AG04450 (cell line): Measurements from ENCODE around the gene KIF4B. TPM values are rescaled to one million over a fixed set of nuclear protein-coding genes. Genes with fewer than 3 reads are reported as not detected.

Experiments
- CTCF ChIA-PET: fragments of 300-600, 350-600 bp; formaldehyde crosslinking; extraction: SDS; loops from one replicate; lab custom pipeline; 2022; ENCODE audit warnings: antibody characterized with exemption, inconsistent platforms; lab: Charles Lee
- POLR2A ChIA-PET: fragments of 350-600 bp; formaldehyde crosslinking; extraction: SDS; loops from one replicate; lab custom pipeline; 2021; ENCODE audit warnings: antibody characterized with exemption, inconsistent platforms; lab: Yijun Ruan, JAX
- DNase-seq: peaks from one replicate; pipeline ENCODE4 v3.0.0-alpha.2; 2011; ENCODE audit warnings: low read depth, low spot score
- H3K27ac ChIP-seq: one replicate; pipeline ENCODE4 v1.5.1; 2012; ENCODE audit warnings: low read depth, low read length, control low read depth
- H3K27me3 ChIP-seq: one replicate; pipeline ENCODE4 v1.6.0; 2012; ENCODE audit warnings: low read length; ENCODE audit not compliant: control insufficient read depth, insufficient read depth
- H3K4me3 ChIP-seq: 2 replicates; pipeline ENCODE4 v1.5.1; 2011; ENCODE audit warnings: mild to moderate bottlenecking, low read depth, low read length, control low read depth
- H3K9me3 ChIP-seq: 2 replicates; pipeline ENCODE4 v1.5.1; 2012; ENCODE audit warnings: low read length; ENCODE audit not compliant: control insufficient read depth, insufficient read depth
- CTCF ChIP-seq: IDR thresholded peaks from 2 replicates; pipeline ENCODE4 v1.5.1; 2011; ENCODE audit warnings: low read depth, low read length, control low read depth, inconsistent platforms
- polyA plus RNA-seq: library from polyadenylated mRNA; depleted of rRNA; stranded (reverse); fragments of >200 nt; gene quantifications from 2 replicates; pipeline ENCODE4 v1.2.3, GENCODE V29; 2011

KIF4B gene
- polyA plus RNA-seq, 1 experiment = 0.02 TPM

GRCh38 chr5:155044591-155044990, 31.0 kb downstream of the KIF4B start:
- H3K27ac ChIP-seq = no peak overlapping the region
- ChIA-PET CTCF (no interaction called here), POLR2A (no interaction called here)
- H3K27me3 ChIP-seq = no peaks in the 10 kb centered on the region
- no peaks in the 10 kb centered on the region for H3K9me3 ChIP-seq
- no peak overlapping the region for H3K4me3 ChIP-seq
- no peak for DNase-seq
- no peak for TF ChIP-seq CTCF

DNA sequence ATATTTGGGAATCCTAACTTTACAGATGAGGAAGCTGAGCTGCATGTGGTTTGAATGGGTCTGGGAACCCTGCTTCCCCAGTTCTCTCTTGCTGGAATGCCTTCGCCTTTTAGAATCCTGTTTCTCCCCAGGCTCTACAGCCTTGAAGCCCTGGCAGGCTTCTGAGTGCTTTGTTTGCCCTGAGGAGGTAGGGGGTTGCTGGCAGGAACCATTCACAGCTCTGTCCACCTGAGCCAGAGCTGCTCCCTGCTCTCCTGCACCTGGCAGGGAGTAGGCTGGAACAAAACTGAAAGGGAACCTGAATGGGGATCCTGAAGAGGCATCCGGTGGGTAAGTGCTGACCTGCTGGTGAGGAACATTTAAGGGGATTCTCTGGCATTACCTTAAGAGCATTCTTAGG, 33.0 kb downstream of the KIF4B start:
- Histone ChIP-seq H3K27me3 (no peaks in the 10 kb centered on the region), H3K4me3 (no peak overlapping the region), H3K9me3 (no peaks in the 10 kb centered on the region), H3K27ac (no peak overlapping the region)
- ChIA-PET CTCF (no interaction called here), POLR2A (no interaction called here)
- no peak for TF ChIP-seq CTCF
- no peak for DNase-seq

- Histone ChIP-seq H3K9me3 (no peaks in the 10 kb centered on the region), H3K27me3 (no peaks in the 10 kb centered on the region), H3K27ac (no peak overlapping the region), H3K4me3 (no peak overlapping the region)
- ChIA-PET CTCF (no interaction called here), POLR2A (no interaction called here)
- no peak for DNase-seq
- TF ChIP-seq CTCF = no peak
Measured at GRCh38 chr5:155047818-155048217, 34.3 kb downstream of the KIF4B start.

- POLR2A ChIA-PET = no interaction called here
- no peak for DNase-seq
- CTCF ChIA-PET = interaction anchor here (1.4 kb wide), 1 partner anchor 77 kb away, joined by 3 read pairs; no protein-coding TSS in a partner anchor
- TF ChIP-seq CTCF = peak; percentile 46
- H3K9me3 ChIP-seq = no peaks in the 10 kb centered on the region
- no peak overlapping the region for H3K4me3 ChIP-seq
- H3K27ac ChIP-seq = no peak overlapping the region
- no peaks in the 10 kb centered on the region for H3K27me3 ChIP-seq
Measured at GRCh38 chr5:155049569-155050383, 36.2 kb downstream of the KIF4B start.

DNA sequence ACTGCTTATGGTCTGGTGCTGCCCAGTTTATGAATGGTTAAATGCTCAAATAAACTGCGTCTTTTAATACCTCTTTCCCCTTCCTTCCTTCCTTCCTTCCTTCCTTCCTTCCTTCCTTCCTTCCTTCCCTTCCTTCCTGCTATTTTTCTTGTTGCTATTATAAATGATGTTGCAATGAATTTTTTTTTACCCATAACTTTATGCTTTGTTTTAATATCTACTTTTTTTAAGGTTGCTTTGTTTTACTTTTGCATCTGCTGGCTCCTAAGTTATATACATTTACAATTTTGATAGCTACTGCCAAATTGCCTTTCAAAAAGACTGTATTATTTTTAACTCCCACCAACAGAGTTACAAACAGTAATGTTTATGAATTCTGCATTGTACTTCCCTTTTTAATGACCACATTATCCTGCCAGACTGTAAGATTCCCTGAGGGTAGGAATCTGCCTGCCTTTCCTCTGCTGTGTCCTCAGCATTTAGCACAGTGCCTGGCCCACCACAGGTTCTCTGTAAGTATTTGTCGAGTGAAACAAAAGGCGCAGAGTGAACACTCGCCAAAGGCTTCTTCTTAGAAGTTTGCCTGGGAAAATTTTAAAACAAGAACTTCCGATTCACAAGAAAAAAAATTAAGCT, 36.9 kb downstream of the KIF4B start:
- DNase-seq = no peak
- Histone ChIP-seq H3K9me3 (no peaks in the 10 kb centered on the region), H3K27ac (no peak overlapping the region), H3K4me3 (no peak overlapping the region), H3K27me3 (no peaks in the 10 kb centered on the region)
- CTCF ChIA-PET = interaction anchor here (1.4 kb wide), 1 partner anchor 78 kb away, joined by 3 read pairs; no protein-coding TSS in a partner anchor
- no peak for TF ChIP-seq CTCF
- POLR2A ChIA-PET = no interaction called here
